ENCODE measurements around the gene PTF1A. TPM values are rescaled to one million over a fixed set of nuclear protein-coding genes. Genes with fewer than 3 reads are reported as not detected.

The PTF1A gene
- total RNA-seq, 2 experiments from 2014 or later = not detected

DNA sequence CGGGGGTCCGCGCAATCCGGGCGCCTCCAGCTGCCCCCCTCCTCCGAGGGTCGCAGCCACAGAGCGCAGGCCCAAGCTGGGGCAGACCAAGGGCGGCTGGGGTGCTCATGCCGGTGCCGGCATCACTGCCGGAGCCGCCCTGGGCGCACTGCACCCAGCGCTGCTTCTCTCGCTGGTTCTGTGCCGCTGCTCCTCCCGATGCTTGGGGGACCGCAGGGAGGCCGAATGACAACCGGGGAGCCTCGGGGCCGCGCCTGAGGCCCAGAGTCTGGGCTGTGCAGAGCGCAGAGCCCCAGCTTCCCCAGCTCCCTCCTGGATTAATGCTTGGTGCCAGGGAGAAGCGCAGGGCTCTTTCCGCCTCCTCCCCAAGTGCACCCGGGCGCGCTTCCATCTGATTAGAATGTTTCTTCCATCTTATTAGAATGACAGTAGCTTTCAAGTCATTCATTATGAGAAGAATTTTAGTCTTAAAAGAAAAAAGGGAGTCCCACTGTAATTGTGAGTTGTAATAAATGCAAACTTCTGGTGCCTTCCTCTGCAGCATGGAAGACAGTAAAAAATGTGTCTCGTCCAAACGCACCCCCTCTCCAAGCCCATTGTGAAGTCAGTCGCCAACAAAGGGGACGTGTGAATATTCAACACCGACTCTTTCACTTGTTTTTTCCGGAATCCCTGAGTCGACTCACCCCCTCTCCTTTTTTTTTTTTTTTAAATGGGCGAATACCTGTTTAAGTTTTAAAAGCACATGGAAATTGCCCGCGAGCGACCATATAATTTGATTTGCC lies 19.5 kb upstream of the PTF1A start:
- ChIA-PET CTCF (no interaction called here), POLR2A (no interaction called here)
- Mint-ChIP-seq H3K4me1 (ENCODE audit: low read depth) (peaks cover 6% of the 10 kb centered on the region), H3K27ac (no peak overlapping the region), H3K27me3 (peaks cover 57% of the 10 kb centered on the region), H3K4me3 (no peak overlapping the region), H3K36me3 (ENCODE audit: low read depth) (no peaks in the 10 kb centered on the region), H3K9me3 (no peaks in the 10 kb centered on the region)
- TF ChIP-seq, protein P1, sequence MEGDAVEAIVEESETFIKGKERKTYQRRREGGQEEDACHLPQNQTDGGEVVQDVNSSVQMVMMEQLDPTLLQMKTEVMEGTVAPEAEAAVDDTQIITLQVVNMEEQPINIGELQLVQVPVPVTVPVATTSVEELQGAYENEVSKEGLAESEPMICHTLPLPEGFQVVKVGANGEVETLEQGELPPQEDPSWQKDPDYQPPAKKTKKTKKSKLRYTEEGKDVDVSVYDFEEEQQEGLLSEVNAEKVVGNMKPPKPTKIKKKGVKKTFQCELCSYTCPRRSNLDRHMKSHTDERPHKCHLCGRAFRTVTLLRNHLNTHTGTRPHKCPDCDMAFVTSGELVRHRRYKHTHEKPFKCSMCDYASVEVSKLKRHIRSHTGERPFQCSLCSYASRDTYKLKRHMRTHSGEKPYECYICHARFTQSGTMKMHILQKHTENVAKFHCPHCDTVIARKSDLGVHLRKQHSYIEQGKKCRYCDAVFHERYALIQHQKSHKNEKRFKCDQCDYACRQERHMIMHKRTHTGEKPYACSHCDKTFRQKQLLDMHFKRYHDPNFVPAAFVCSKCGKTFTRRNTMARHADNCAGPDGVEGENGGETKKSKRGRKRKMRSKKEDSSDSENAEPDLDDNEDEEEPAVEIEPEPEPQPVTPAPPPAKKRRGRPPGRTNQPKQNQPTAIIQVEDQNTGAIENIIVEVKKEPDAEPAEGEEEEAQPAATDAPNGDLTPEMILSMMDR (IDR thresholded peaks at IDR 0.05) = no peak
- ATAC-seq = no peak
- intact Hi-C loops (cut with micrococcal nuclease) = no loop called here
- no peak for DNase-seq

DNA sequence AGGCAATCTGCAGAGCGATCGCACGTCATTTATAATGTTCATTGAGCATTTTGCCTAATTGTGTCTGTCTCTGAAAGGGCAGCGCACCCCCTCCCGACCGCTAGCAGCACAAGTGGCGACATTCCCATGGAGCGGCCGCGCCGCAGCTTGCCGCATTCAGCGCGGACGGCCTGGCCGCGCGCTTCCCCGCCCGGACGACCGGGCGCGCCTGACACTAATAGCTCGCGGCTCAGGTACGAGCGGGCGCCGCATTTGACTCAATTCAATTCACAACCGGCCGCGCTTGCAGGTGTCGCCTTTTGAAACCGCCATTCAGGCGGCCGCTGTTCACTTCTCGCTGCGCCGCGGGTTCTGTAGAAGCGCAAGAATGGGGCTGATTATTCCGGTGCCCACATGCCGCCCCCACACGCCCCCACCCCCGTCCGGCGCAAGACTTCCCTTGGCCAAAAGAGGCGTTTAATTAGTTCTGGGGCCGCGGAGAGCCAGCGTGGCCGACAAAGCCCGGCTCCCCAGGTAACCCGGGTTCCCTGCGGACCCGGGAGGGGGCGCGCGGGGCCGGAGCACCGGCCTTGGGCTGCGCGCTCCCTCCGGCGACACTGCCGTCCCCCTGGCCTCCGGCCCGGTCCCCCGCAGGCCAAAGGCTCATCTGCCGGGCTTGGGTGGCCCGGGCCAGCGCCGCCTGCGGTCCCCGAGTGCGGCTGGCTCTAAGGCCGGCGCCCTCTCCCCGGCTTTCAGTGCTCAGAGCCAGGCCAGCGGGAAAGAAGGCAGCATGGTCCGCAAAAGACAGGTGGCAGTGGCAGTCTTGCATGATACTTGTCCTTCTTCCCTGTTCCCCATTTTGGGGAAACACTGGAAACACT lies 18.7 kb upstream of the PTF1A start:
- H3K36me3 Mint-ChIP-seq (ENCODE audit: low read depth) = no peaks in the 10 kb centered on the region
- intact Hi-C loops (cut with micrococcal nuclease) = no loop called here
- H3K27ac Mint-ChIP-seq = no peak overlapping the region
- no peak overlapping the region for H3K4me3 Mint-ChIP-seq
- ChIA-PET CTCF (no interaction called here), POLR2A (no interaction called here)
- H3K9me3 Mint-ChIP-seq = no peaks in the 10 kb centered on the region
- peaks cover 56% of the 10 kb centered on the region for H3K27me3 Mint-ChIP-seq
- ATAC-seq = no peak
- peaks cover 6% of the 10 kb centered on the region for H3K4me1 Mint-ChIP-seq (ENCODE audit: low read depth)
- TF ChIP-seq, protein P1 (IDR thresholded peaks at IDR 0.05) = no peak
- no peak for DNase-seq

DNA sequence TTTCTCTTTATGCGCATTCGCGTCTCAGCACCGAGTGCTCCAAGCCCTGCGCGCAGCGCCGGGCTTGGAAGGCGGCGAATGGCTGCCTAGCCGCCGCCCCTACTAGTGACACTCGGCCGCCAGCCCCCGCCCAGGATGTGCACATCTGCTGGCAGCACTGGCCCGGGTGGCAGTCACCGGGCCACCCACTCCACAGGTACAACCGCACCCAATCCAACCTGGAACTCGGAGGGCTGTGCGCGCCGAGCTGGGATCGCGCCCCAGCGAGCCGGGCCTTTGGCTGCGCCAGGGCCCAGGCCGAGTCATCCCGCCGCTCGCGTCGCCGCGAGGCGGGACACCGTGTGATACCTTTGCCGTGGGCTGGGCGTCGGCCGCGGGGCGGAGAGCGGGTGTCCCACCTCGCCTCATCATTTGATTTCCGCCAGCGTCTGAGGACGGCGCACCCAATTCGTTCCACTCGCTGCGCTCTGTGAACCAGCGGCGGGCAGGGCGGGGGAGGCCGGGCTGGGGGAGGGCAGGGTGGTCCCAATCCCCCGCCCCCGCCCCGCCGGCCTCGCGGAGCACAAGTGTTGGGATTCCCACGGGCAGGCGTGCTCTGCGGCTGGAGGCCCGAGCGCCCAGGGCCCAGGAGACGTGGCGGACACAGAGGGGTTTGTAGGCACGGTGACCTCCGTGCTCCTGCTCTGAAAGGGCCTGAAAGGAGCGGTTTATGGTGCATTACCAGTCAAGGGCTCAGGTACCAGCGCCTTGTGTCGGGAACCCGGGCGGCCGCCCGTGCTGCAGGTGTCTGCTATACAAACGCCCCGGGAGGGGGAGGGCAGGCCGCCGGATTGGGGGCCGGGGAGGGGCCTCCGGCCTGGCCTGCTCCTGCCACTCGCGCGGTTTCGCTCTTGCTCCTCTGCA lies 17.8 kb upstream of the PTF1A start:
- Mint-ChIP-seq H3K4me3 (no peak overlapping the region), H3K9me3 (no peaks in the 10 kb centered on the region), H3K27me3 (peaks cover 62% of the 10 kb centered on the region), H3K36me3 (ENCODE audit: low read depth) (no peaks in the 10 kb centered on the region), H3K27ac (no peak overlapping the region), H3K4me1 (ENCODE audit: low read depth) (peaks cover 6% of the 10 kb centered on the region)
- intact Hi-C loops (cut with micrococcal nuclease) = no loop called here
- DNase-seq (no peak), ATAC-seq (no peak)
- POLR2A ChIA-PET = no interaction called here
- CTCF ChIA-PET = interaction anchor here (1.1 kb wide), 1 partner anchor 16 kb away, joined by 3 read pairs; no protein-coding TSS in a partner anchor
- TF ChIP-seq, protein P1 (IDR thresholded peaks at IDR 0.05) = no peak

DNA sequence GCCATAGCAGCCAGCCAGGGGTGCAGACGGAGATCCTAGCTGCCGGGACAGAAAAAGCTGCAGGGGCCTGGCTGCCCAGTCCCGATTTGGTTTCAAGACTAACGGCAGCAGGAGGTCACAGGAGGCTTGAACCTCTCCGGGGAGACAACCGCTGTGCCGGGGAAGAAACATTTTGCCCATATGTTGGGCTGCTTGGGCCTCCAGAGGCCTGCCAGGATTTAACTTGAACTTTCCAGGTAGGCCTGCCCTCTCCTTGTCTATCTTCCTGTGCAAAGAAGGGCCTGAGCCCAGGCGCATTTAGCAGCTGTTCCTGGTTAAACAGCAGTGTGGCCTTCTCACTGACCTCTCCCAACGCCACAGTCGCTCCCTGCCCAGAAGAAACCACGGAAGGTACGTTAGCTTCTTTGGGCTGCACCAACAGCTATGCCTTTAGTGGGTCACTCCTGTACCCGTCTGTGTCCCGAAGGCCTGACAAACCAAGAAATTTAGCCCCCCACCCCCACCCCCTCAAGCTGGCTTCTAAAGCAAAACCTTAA lies 17.1 kb upstream of the PTF1A start:
- ATAC-seq = no peak
- H3K27ac Mint-ChIP-seq = no peak overlapping the region
- POLR2A ChIA-PET = no interaction called here
- CTCF ChIA-PET = interaction anchor here (1.1 kb wide), 1 partner anchor 17 kb away, joined by 3 read pairs; no protein-coding TSS in a partner anchor
- intact Hi-C loops (cut with micrococcal nuclease) = no loop called here
- peaks cover 6% of the 10 kb centered on the region for H3K4me1 Mint-ChIP-seq (ENCODE audit: low read depth)
- no peak overlapping the region for H3K4me3 Mint-ChIP-seq
- H3K27me3 Mint-ChIP-seq = peaks cover 62% of the 10 kb centered on the region
- no peaks in the 10 kb centered on the region for H3K36me3 Mint-ChIP-seq (ENCODE audit: low read depth)
- DNase-seq = no peak
- TF ChIP-seq, protein P1 (IDR thresholded peaks at IDR 0.05) = no peak
- H3K9me3 Mint-ChIP-seq = no peaks in the 10 kb centered on the region

All from activated CD8-positive, alpha-beta T cell treated with anti-CD3 and anti-CD28 coated beads for 36 hours (primary cell).